Ishikawa (cell line): Measurements from ENCODE around the gene DAP.

ENCODE experiments used
- CEBPB ChIP-seq: IDR thresholded peaks from 2 replicates; pipeline ENCODE4 v1.6.1; 2012
- CREB1 ChIP-seq: IDR thresholded peaks from 2 replicates; pipeline ENCODE4 v1.6.1; 2012; ENCODE audit warnings: low read depth
- EGR1 ChIP-seq: IDR thresholded peaks from 2 replicates; pipeline ENCODE4 v1.6.1; 2012
- EP300 ChIP-seq: IDR thresholded peaks from 2 replicates; pipeline ENCODE4 v1.6.1; 2012; ENCODE audit warnings: borderline replicate concordance
- FOXM1 ChIP-seq: IDR thresholded peaks from 2 replicates; pipeline ENCODE4 v1.6.1; 2012; ENCODE audit warnings: low read depth, borderline replicate concordance
- NFIC ChIP-seq: IDR thresholded peaks from 2 replicates; pipeline ENCODE4 v1.6.1; 2012
- RAD21 ChIP-seq: IDR thresholded peaks from 2 replicates; pipeline ENCODE4 v1.6.1; 2012; ENCODE audit warnings: low read depth
- TAF1 ChIP-seq: IDR thresholded peaks from 2 replicates; pipeline ENCODE4 v1.6.1; 2012; ENCODE audit warnings: low read depth, mild to moderate bottlenecking
- TCF12 ChIP-seq: IDR thresholded peaks from 2 replicates; pipeline ENCODE4 v1.6.1; 2012; ENCODE audit warnings: low read depth
- TEAD4 ChIP-seq: IDR thresholded peaks from 2 replicates; pipeline ENCODE4 v1.6.1; 2012
- YY1 ChIP-seq: IDR thresholded peaks from 2 replicates; pipeline ENCODE4 v1.6.1; 2012; ENCODE audit warnings: low read depth
- ZBTB7A ChIP-seq: IDR thresholded peaks from 2 replicates; pipeline ENCODE4 v1.6.1; 2012; ENCODE audit warnings: low read depth
- TF ChIP-seq, protein P1 (sequence below): IDR thresholded peaks from 2 replicates; pipeline ENCODE4 v1.6.1; 2012; ENCODE audit warnings: low read depth, mild to moderate bottlenecking
- TF ChIP-seq, protein P2 (sequence below): IDR thresholded peaks from 2 replicates; pipeline ENCODE4 v1.6.1; 2012
- TF ChIP-seq, protein P3 (sequence below): IDR thresholded peaks from 2 replicates; pipeline ENCODE4 v1.6.1; 2012

DAP gene

DNA sequence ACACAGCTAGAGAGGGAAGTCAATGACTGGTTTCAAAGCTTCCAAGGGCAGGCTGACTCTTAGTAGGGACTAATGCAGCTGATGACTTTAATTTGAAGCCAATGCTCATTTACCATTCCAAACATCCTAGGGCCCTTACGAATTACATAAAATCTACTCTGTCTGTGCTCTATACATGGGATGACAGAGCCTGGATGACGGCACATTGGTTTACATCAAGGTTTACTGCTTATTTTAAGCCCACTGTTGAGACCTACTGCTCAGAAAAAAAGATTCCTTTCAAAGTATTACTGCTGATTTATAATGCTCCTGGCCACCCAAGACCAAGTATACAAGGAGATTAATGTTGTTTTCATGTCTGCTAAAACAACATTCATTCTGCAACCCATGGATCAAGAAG lies 74.1 kb downstream of the DAP start:
- TF ChIP-seq CEBPB = no peak
- TF ChIP-seq, protein P1, sequence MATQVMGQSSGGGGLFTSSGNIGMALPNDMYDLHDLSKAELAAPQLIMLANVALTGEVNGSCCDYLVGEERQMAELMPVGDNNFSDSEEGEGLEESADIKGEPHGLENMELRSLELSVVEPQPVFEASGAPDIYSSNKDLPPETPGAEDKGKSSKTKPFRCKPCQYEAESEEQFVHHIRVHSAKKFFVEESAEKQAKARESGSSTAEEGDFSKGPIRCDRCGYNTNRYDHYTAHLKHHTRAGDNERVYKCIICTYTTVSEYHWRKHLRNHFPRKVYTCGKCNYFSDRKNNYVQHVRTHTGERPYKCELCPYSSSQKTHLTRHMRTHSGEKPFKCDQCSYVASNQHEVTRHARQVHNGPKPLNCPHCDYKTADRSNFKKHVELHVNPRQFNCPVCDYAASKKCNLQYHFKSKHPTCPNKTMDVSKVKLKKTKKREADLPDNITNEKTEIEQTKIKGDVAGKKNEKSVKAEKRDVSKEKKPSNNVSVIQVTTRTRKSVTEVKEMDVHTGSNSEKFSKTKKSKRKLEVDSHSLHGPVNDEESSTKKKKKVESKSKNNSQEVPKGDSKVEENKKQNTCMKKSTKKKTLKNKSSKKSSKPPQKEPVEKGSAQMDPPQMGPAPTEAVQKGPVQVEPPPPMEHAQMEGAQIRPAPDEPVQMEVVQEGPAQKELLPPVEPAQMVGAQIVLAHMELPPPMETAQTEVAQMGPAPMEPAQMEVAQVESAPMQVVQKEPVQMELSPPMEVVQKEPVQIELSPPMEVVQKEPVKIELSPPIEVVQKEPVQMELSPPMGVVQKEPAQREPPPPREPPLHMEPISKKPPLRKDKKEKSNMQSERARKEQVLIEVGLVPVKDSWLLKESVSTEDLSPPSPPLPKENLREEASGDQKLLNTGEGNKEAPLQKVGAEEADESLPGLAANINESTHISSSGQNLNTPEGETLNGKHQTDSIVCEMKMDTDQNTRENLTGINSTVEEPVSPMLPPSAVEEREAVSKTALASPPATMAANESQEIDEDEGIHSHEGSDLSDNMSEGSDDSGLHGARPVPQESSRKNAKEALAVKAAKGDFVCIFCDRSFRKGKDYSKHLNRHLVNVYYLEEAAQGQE = no peak
- no peak for TF ChIP-seq TCF12
- no peak for TF ChIP-seq EGR1
- TF ChIP-seq, protein P2, sequence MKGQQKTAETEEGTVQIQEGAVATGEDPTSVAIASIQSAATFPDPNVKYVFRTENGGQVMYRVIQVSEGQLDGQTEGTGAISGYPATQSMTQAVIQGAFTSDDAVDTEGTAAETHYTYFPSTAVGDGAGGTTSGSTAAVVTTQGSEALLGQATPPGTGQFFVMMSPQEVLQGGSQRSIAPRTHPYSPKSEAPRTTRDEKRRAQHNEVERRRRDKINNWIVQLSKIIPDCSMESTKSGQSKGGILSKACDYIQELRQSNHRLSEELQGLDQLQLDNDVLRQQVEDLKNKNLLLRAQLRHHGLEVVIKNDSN = no peak
- TF ChIP-seq RAD21 = no peak
- no peak for TF ChIP-seq FOXM1
- TF ChIP-seq EP300 = no peak
- no peak for TF ChIP-seq CREB1
- no peak for TF ChIP-seq ZBTB7A
- no peak for TF ChIP-seq NFIC
- no peak for TF ChIP-seq YY1
- no peak for TF ChIP-seq TAF1
- TF ChIP-seq TEAD4 = no peak
- TF ChIP-seq, protein P3, sequence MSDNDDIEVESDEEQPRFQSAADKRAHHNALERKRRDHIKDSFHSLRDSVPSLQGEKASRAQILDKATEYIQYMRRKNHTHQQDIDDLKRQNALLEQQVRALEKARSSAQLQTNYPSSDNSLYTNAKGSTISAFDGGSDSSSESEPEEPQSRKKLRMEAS = no peak

DNA sequence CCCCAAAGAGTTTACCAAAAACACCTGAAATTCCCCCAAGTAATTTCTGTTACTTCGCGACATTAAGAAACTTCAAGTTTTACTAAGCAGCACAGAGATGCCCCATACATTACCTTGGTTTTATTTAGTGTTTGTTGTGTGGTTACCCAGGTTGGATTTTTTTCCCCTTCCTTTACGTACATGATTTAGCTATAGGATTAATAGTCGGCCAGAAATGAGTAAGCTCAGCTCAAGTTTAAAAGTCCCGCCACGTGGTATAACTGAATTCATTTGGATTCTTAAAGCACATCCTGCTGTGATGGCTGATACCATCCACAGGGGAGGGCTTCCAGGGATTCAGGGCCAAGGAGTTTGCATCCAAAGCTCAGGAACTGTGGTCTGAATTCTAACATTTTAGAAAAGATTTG lies 75.9 kb downstream of the DAP start:
- TF ChIP-seq TEAD4 = no peak

DNA sequence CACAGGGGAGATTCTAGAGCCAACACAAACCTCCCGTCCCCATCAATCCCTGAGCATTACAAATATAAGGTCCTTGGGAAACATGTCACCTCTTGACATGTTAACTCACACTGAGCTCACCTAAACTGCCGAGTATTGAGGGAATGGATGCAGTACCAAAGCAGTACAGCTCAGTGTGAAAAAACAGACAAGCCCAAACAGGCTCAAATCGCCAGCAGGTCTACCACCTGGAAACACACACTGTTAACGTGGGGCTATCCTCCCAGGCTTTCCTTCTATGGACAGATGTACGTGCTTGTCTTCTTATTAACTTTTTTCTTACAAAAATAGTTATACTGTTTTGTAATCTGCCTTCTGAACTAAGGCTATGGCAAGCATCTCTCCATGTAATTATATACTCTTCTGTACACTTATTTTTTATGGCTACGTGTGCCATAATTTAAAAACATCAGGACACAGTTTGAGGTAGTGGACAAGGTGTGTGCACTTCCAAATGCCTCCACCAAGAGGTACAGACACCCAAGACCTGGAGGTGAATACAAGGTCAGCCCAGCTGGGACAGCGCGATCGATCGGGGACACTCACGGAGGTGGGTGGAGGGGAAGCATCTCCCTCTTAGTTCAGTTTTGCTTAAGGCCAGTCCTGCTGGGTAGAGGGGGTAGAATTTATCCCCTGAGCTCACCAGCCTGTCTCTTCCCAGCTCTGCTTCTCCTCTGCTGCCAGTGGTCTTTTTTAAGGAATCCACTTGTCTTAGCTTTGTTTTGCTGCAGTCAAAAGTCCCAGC lies 76.5 kb downstream of the DAP start:
- TF ChIP-seq, protein P1 = no peak
- TF ChIP-seq EGR1 = no peak
- TF ChIP-seq, protein P3 = no peak
- TF ChIP-seq CREB1 = no peak
- no peak for TF ChIP-seq ZBTB7A
- no peak for TF ChIP-seq CEBPB
- TF ChIP-seq EP300 = no peak
- TF ChIP-seq TEAD4 = no peak
- TF ChIP-seq, protein P2 = no peak
- TF ChIP-seq FOXM1 = no peak

DNA sequence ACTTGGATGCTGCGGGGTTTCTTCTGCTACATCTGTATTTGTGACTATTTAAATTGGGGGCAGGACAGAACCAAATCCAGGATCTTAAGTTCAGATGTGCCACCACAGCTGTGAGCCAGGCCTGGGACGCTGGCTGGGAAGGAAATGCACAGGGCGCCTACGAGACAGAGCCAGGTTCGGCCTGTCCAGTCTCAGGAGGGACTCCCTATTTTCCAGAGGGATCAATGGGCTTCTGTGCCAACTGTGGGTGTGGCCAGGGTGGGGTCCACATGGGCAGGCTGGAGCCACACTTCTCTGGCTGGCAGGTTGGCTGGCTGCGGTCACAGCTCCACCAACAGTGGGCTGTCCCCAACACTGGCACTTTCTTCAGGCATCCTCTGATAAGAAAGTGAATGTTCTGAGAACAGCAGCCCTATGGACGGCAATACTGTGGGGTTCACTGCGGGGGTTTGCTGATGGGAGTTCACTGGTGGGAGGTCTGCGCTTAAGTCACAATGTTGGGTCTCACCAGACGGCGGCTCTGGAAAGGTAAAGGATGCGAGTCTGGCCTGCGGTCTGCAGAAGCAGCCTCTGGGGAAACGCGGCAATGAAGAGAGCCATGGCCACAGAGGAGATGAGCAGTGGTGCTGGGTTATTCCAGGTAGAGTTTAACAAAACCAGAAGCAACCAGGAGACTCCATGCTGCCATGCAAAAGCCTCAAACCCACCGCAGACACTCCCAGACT lies 78.1 kb downstream of the DAP start:
- TF ChIP-seq CREB1 (no peak), FOXM1 (no peak), ZBTB7A (no peak), YY1 (no peak), TEAD4 (no peak), EGR1 (no peak), CEBPB (no peak), TAF1 (no peak), RAD21 (no peak), TCF12 (no peak), NFIC (no peak)
- TF ChIP-seq, protein P2 = no peak
- TF ChIP-seq, protein P3 = no peak
- TF ChIP-seq, protein P1 = no peak
